ENCODE data around the gene RNF167. TPM values are rescaled to one million over a fixed set of nuclear protein-coding genes. Genes with fewer than 3 reads are reported as not detected.
"Not testable (repeated sequence)": the region's sequence is repeated elsewhere in the genome, so short reads cannot be mapped to it uniquely, and the experiment has no call there.

RNF167 gene
- total RNA-seq, 6 donors from 2014 or later, result 41.9 to 130 (median 72.9) TPM

DNA sequence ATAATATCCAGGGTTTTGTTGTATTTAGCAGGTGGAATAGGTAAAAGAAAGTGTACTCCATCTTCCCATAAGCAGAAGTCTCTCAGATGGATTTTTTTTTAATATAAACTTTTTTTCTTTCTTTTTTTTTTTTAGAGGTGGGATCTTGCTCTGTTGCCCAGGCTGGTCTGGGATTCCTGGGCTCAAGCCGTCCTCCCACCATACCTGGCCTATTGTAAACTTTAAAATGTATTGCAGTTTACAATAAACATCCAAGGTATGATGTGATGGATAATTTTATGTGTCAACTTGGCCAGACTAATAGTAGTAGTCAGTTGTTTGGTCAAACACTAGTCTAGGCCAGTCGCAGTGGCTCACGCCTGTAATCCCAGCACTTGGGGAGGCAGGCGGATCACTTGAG, 18.7 kb upstream of the RNF167 start:
- Histone ChIP-seq H3K9me3 (no peaks in the 10 kb centered on the region), H3K4me1 (peaks cover 0 to 10% (median 3%) of the 10 kb centered on the region in 4 donors), H3K36me3 (no peaks in the 10 kb centered on the region), H3K27ac (no peak overlapping the region), H3K4me3 (no peak overlapping the region), H3K27me3 (no peaks in the 10 kb centered on the region)
- no peak for TF ChIP-seq CTCF (IDR thresholded peaks at IDR 0.05)
- no peak for TF ChIP-seq POLR2AphosphoS5 (IDR thresholded peaks at IDR 0.05)
- TF ChIP-seq EP300 (IDR thresholded peaks at IDR 0.05), result no peak
- no peak for TF ChIP-seq POLR2A (IDR thresholded peaks at IDR 0.05)
- ATAC-seq (ENCODE audit: low FRiP score in 2 of 2) (no peak), DNase-seq (no peak)
- whole genome bisulfite sequencing, 2 donors, result 91 to 96% methylated on average over 4 of the region's 4 CpGs

DNA sequence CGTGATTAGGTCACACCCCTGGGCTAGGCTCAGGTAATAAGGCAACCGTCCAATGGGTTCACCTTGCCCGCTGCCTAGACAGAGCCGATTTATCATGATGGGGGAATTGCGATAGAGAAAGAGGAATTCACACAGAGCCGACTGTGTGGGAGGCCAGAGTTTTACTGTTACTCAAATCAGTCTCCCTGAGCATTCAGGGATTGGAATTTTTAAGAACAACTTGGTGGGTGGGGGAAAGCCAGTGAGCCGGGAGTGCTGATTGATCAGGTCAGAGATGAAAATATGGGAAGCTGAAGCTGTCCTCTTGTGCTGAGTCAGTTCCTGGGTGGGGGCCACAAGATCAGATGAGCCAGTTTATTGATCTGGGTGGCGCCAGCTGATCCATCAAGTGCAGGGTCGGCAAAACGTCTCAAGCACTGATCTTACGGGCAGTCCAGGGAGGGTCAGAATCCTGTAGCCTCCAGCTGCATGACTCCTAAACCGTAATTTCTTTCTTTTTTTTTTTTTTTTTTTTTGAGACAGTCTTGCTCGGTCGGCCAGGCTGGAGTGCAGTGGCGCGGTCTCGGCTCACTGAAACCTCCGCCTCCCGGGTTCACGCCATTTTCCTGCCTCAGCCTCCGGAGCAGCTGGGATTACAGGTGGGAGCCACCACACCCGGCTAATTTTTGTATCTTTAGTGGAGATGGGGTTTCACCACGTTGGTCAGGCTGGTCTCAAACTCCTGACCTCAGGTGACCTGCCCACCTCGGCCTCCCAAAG, 13.3 kb upstream of the RNF167 start:
- WGBS, 2 donors, result 88 to 89% methylated on average over 19 to 24 of the region's 24 CpGs
- H3K27me3 ChIP-seq; H3K4me1 ChIP-seq; DNase-seq; ATAC-seq (ENCODE audit: low FRiP score in 2 of 2); H3K9me3 ChIP-seq; H3K27ac ChIP-seq; H3K4me3 ChIP-seq; H3K36me3 ChIP-seq: not testable (repeated sequence)

DNA sequence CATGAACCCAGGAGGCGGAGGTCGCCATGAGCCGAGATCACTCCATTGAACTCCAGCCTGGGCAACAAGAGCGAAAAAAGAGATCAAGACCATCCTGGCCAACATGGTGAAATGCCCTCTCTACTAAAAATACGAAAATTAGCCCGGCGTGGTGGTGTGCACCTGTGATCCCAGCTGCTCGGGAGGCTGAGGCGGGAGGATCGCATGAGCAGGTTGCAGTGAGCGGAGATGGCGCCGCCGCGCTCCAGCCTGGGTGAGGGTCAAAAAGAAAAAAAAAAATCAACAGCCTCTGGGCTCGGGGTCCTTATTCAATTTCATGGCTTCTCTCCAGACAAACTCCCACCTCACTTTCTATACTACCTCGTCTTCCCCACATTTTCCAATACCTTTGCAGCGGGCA, 11.2 kb upstream of the RNF167 start:
- ATAC-seq (ENCODE audit: low FRiP score in 2 of 2), result no peak
- Histone ChIP-seq H3K4me3 (no peak overlapping the region), H3K9me3 (no peaks in the 10 kb centered on the region), H3K36me3 (no peaks in the 10 kb centered on the region), H3K27me3 (no peaks in the 10 kb centered on the region), H3K4me1 (peaks cover under 1 to 4% (median 1%) of the 10 kb centered on the region in 4 donors), H3K27ac (no peak overlapping the region)
- DNase-seq, result peak in 1 of 2 donors; percentile 68
- 96 to 97% methylated on average over 18 of the region's 18 CpGs for WGBS, 2 donors
- TF ChIP-seq POLR2AphosphoS5 (IDR thresholded peaks at IDR 0.05) (no peak), EP300 (IDR thresholded peaks at IDR 0.05) (no peak), POLR2A (IDR thresholded peaks at IDR 0.05) (no peak), CTCF (IDR thresholded peaks at IDR 0.05) (no peak)

DNA sequence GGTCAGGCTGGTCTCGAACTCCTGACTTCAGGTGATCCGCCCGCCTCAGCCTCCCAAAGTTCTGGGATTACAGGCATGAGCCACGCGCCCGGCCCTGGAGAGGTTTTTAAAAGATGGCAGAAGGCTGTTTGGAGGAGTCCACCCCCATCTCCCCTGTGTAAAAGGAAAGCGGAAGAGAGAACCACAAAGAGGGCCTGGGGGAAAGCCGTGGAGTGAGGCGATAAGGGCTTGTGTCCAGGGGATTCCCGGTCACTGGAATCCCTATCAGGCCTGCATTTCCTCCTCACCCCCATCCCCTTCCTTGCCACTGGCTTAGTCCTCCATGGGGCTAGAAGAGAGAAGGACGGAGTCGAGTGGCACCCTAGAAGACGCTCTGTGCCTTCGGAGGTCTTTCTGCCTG, 8.1 kb upstream of the RNF167 start, which contains the start of gene GP1BA:
TSS of gene GP1BA (plus strand) at position 315 of the 400 bp plus-strand sequence. CDS start 328 bp downstream, outside the sequence.
- no peaks in the 10 kb centered on the region for H3K27me3 ChIP-seq
- peaks cover 2 to 9% (median 4%) of the 10 kb centered on the region in 4 donors for H3K36me3 ChIP-seq
- DNase-seq, result no peak
- no peaks in the 10 kb centered on the region for H3K9me3 ChIP-seq
- no peak for ATAC-seq (ENCODE audit: low FRiP score in 2 of 2)
- peaks cover 5 to 13% (median 8%) of the 10 kb centered on the region in 4 donors for H3K4me1 ChIP-seq
- WGBS, 2 donors, result 75 to 80% methylated on average over 14 of the region's 14 CpGs
- H3K27ac ChIP-seq, result no peak within 1 kb of the TSS
- no peak within 1 kb of the TSS for H3K4me3 ChIP-seq
- TF ChIP-seq POLR2AphosphoS5 (IDR thresholded peaks at IDR 0.05) (no peak), CTCF (IDR thresholded peaks at IDR 0.05) (no peak), EP300 (IDR thresholded peaks at IDR 0.05) (no peak), POLR2A (IDR thresholded peaks at IDR 0.05) (no peak)

- DNase-seq (no peak), ATAC-seq (ENCODE audit: low FRiP score in 2 of 2) (no peak)
- TF ChIP-seq POLR2A (IDR thresholded peaks at IDR 0.05), result no peak
- TF ChIP-seq EP300 (IDR thresholded peaks at IDR 0.05), result no peak
- no peak for TF ChIP-seq CTCF (IDR thresholded peaks at IDR 0.05)
- TF ChIP-seq POLR2AphosphoS5 (IDR thresholded peaks at IDR 0.05), result no peak
- 90 to 94% methylated on average over 8 to 12 of the region's 12 CpGs for WGBS, 2 donors
- Histone ChIP-seq H3K27me3 (no peaks in the 10 kb centered on the region), H3K36me3 (peaks cover 8 to 17% (median 12%) of the 10 kb centered on the region in 4 donors), H3K4me1 (peaks cover 5 to 14% (median 8%) of the 10 kb centered on the region in 4 donors), H3K27ac (no peak overlapping the region), H3K9me3 (no peaks in the 10 kb centered on the region), H3K4me3 (no peak overlapping the region)
Measured at GRCh38 chr17:4932756-4933155, 7.3 kb upstream of the RNF167 start.

Data from upper lobe of left lung (tissue), 6 donors.